NCI-H187 treated with DMSO at 0.1 percent for 48 hours (cell line): ENCODE measurements around the gene SLC25A22.

Experiments
- DNase-seq: peaks from one replicate; lab custom pipeline; 2025; lab: John Stamatoyannopoulos, UW

The SLC25A22 gene

DNA sequence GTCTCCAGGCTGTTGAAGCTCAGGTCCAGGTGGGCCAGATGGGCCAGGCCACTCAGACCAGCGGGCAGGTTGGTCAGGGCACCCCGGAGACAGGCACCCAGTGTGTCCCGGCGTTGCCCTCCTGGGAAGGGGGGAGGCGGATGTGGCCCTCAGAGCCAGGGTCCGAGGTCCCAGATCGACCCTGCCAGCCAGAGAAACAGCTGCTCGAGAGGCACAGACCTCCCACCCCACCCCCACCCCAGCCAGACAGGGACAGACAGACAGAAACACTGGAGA lies 5.3 kb upstream of the SLC25A22 start:
- DNase-seq = no peak

DNA sequence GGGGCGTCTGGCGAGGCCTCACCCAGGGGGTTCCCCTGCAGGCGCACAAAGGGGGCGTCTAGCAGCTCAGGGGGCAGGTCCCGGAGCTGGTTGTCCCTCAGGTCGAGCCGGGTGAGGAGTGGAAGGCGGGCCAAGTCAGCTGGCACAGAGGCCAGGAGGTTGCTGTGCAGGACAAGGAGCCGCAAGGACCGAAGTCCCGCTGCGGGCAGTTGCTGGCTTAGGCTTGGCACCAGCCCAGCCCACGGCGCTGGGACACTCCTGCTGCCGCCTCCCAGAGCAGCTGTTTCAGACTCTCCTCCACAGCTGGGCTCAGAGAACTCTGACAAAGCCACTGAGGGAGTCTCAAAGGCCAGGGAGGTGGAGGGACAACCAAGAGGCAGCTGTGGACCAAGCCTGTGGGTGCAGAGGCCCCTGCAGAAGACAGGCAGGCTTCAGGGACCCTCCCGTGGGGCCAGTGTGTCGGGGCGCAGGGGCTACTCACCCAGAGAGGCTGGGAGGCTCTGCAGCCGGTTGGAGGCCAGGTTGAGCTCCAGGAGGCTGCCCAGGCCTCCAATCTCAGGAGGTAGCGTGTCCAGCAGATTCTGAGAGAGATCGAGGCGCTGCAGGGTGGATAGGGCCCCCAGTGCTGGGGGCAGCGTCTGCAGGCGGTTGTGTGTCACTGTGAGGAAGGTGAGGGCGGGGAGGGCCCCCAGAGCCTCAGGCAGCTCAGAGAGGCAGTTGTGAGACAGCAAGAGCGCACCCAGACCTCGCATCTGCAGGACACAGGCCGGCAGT lies 4.8 kb upstream of the SLC25A22 start:
- no peak for DNase-seq

DNA sequence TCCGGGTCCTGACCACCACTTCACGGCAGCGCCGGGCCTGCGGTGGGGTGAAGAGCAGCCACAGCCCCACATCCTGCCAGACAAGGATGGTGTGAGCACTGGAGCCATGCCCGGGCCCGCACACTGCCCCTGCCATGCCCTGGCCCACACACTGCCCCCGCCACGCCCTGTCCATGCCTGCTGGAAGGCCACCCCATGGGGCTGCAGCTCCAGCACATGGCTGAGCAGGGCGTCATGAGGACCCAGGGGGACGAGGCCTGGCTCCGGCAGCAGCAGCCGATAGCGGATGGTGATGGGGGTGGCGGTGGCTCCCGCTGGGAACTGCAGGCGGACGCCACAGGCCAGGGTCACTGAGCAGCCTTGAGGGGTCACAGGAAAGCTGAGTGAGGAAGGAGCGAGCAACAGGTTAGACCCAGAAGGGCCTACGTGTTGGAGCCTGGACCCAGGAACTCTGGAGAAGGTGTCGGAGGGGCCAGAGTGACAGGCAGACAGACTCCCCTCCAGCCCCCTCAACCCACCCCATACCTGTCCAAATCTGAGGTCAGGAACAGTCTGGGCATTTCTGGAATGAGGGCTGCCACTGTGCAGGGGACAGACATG lies 4.0 kb upstream of the SLC25A22 start:
- no peak for DNase-seq

DNA sequence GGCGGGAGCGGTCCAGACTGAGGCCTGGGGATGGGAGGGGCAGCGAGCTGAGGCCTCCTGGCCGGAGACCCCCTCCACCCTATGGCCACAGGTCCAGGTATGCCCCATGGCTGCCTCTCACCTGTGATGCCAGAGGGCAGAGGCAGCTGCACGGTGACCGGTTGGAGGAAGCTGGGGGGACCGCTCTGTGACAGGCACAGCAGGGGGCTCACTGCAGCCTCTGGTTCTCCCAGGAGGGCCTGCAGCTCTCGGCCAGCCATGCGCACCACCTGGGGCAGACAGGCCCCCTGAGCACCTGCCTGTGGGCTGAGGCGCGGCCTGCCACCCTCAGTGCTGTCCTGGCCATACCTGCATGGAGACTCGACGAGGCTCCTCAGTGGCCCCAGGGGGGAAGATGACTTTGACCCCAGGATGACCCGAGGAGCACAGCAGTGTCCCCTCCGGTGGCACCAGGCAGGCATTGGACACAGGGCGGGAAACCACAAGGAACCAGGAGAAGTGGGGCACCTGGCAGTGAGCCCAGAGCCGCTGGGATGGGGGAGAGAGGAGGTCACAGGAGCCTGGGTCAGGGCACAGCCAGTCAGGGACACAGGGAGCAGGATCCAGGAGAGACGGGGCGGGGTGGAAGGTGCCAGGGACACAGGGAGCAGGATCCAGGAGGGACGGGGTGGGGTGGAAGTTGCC lies 3.2 kb upstream of the SLC25A22 start:
- no peak for DNase-seq

DNA sequence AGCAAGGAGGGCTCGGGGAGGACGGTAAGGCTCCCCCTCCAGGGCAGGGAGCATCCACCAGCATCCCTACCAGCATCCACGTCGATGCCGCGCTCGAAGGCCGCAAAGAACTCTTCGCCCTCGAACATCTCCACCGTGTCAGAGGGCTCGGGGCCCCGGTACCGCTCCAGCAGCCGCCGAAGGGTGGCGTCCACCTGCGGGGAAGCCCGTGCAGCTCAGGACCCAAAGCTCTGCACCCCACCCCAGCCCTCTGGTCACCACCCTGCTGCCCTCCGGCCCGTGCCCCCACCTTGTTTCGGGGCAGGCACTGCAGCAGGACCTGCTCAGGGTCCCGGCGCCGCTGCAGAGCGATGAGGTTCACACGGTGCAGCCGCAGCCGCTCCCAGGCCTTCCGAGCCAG lies 2.4 kb upstream of the SLC25A22 start:
- no peak for DNase-seq

DNA sequence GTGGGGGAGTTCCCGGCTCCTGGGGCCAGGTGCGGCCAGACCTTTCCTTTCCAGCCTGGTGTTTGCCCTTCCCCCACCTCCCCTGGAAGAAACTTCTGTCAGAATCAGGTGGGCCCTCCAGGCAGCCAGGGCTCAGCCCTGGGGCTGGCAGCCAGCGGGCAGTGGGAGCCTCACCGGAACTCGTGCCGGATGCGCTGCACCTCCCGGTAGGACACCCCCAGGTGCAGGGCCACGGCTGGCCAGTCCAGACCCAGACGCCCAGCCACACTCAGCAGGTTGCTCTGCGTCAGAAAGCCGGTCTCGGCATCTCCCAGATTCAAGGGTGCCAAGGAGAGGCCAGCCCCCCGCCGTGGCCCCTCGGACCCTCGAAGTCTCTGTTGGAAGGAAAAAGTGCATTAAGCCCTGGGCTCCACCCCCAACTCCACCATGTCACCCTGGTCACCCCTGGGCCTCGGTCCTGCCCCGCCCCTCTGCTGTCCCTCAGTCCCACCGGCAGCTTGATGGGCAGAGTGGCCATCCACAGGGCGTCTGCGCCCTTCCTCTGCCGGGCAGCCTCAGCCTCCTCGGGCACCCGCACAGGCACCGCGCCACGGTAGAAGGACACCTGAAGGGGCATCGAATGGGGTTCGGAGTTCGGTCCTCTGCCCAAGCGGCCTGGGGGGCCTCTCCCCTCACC lies 1.7 kb upstream of the SLC25A22 start:
- DNase-seq = no peak

DNA sequence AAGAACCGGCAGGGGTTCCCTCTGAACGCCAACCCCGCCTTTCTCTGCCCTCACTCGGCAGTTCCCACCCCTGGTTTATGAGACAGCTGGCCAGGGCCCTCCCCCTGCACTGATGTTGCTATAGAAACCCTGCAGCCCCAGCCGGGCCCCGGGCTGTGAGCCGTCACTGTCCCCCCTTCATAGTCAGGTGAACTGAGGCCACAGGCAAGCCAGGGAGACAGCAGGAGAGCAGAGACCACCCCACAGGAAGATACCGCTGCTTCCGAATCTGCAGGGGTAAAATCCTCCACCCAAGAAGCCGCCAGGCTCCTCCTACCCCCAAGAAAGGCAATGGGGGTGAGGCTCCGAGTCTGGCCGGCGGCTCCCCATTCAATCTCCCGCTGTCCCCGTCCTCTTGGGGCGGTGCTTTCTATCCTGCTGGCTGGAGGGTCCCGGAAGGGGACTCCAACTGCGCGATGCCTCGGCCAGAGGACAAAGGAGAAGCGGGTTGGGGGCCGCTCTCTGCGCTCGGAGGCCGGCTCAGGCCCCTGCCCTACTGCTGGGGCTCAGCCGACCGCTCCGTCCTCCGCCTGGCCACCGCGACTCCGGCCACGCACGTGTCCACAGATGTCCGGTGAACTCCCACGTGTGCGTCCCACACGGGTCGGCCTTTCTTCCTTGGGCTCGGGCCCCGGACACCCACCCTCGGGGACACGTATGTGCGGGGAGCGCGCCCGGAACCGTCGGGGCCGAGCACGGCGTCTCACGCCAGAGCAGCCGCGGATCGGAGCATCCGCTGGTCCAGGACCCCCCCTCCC lies 587 bp downstream of the SLC25A22 start:
- DNase-seq = peak; percentile 72

DNA sequence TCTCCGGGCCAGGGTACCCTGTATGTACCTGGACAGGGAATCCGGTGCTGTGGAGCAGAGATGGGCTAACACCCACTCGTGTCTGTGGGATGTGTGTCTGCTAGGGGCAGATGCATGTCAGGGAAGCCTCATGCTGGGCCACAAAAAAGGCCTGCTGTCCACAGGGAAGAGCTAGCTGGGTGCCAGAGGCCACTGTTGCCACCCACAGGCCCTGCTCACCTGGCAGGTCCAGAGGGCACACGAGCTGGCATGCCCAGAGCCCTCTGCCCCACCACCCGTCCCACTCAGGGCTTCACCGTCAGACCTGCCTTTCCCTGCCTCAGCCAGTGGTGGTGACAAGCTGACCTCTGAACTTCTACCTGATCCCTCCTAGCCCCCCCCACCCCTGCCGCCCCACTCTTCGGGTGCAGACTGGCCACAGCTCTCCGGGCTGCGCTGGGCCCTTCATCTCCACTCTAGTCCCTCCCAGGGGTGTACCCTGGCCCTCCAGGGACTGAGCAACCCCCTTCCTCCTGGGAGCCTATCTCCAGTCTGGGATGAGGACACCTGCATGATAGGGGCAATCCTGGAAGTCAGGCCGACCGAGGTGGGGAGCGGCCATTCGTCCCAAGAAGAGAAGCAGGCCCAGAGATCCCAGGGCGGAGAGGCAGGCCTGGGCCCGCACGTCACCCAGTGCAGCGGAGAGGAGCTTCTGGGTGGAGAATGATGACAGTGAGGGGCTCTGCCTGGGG lies 1.4 kb downstream of the SLC25A22 start:
- DNase-seq = no peak

DNA sequence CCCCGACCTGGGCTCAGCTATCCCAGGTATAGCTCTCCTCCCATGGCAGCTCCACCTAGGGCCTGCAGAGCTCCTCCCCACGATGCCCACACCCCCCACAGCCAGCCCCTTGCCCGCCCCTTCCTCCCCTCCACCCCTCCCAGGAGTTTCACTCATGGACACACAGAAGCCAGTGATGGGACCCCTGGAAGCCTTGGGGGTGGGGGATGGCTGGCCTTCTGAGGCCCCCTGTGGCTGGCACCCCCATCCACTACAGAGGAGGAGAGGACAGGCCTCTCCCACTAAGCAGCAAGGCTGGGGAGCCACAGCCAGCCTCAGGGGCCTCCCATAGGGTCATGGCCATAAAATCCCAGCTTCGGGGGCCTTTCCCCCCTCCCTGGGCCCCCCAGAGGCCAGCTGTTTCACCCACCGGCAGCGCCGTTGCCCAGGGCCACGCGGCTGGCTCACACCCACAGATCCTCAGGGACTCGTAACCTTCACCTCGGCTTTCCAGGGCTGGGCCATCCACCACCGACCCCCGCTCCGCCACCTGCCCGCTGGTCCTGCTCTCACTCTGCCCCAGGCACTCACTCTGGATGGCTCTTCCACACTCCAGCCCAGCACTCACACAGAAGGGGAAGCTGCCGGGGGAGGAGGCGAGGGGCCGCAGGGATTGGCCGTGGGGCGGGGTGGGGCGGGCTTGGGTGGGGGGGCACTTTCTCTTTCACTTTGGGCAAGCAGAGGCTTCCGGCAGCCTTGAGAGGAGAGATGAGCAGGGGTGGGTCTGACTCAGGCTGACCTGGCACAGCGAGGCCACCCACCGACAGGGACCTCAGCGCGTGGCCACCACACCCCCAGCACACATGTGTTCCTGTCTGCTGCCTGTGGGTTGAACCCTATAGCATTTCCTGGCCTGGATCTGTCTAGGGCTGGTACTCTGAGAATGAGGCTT lies 2.2 kb downstream of the SLC25A22 start:
- peak; percentile 83 for DNase-seq

DNA sequence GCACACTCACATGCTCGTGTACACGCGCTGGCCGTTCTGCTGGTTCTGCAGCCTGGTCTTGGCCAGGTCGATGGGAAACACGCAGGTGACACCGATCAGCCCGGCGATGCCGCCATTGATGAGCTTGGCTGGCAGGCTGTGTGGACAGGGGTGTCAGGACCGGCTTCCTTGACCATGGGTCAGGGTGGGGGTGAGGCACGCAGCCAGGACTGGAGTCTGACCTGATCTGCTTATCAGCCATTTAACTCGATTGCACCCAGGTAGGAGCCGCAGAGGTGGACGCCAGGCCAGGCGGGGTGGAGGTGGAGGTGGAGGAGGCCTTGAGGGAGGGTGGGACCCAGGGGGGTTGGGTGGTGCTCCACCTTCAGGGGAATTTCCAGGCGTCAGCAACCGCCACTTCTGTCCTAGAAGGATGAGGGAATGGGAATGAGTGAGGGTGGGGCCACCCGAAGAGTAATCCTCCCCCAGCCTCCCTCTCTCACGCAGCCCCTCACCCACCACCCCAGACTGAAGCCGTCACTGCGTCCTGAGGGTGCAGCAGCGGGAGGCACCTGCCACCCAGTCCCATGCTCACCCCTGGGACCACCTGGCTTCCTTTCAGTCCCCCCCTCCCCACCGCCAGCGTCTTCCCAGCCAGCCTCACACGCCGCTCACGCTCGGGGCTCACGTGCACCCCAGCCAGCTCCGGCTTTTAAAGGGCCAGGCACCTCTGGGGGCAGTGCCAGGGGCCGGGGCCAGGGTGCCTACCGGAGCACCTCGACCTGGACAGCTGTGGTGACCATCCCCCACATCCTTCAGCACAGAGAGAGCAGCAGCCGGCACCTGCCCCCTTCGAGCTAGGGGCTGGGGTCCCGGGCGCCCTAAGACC lies 3.1 kb downstream of the SLC25A22 start:
- DNase-seq = no peak

DNA sequence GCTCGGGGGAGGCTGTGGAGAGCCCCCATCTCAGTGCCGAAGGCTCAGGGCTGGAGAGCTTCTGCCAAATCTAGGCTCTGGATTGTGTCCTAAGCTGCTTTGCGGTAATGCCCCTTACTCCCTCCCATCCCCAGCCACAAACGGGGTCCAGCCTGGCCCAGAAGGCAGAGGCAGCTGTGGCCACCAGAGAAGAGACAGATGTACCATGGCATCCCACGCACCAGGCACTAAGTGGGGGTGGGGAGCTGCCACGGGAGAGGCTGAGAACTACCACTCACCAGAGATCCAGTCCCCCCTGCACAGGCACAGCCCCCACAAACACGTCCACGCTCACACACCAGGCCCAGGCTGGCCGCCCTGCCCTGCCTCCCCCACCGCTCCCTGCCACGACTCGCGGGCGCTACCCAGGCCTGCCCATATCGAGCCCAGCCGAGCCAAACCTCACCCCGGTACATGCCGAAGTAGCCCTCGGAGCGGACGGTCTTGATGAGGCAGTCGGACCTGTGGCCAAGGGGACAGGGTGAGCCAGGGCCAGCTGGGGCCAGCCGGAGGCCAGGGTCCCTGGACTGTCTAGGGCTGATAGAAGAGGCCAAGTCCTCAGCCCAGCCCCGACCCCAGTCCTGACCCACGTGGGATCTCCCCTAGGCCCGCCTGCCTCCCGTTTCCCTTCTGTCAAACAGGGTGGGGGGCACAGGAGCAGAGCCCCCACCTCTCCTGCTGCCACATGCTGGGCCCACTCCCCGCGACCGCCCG lies 3.9 kb downstream of the SLC25A22 start:
- DNase-seq = no peak

DNA sequence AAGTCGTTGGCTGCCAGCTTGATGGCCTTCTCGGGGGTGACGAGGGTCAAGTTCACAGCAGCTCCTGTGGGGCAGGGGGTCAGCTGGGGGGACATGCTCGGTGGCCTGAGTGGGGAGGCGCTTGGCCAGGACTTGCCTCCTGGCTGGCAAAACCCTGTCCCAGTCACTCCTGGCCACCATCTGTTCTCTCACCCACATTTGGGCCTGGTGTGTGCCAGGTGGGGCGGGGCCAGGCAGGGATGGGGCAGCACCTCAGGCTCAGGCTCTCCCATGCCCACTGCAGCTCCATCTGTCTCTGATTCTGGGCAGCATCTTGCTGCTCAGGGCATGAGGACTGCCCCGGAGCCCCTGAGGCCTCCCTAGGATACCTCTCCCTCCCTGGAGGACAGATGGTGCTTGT lies 4.5 kb downstream of the SLC25A22 start:
- no peak for DNase-seq

DNA sequence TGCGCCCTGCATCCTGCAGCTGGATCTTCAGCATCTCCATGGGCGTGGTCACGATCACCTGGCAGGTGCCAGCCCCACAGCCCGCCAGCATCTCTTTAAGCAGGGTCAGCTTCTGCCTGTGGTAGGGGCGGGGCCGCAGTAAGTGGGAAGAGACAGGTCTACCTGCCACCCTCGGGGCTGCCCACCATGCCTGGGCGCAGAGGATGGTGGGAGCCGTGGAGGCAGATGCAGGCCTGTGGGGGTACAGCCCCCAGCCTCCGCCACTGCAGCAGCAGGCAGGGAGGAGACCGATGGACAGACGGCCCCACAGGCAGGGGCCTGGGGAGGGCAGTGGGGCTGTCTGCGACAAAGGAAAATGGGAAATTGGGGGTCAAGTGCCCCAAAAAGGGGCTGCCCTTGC lies 5.2 kb downstream of the SLC25A22 start:
- no peak for DNase-seq

DNA sequence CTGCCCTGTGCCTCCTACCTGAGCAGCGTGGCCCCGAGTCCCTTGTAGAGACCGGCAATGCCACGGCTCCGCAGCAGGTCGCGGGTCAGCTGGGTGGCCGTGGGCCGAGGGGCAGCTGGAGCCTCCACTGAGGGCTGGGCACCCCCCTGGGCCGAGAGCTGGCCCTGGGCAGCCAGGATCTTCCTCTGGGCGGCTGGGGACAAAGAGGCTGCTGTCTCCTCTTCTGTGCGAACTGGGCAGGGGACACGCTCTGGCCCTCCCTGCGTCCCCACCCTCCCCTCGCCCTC lies 5.6 kb downstream of the SLC25A22 start:
- no peak for DNase-seq

DNA sequence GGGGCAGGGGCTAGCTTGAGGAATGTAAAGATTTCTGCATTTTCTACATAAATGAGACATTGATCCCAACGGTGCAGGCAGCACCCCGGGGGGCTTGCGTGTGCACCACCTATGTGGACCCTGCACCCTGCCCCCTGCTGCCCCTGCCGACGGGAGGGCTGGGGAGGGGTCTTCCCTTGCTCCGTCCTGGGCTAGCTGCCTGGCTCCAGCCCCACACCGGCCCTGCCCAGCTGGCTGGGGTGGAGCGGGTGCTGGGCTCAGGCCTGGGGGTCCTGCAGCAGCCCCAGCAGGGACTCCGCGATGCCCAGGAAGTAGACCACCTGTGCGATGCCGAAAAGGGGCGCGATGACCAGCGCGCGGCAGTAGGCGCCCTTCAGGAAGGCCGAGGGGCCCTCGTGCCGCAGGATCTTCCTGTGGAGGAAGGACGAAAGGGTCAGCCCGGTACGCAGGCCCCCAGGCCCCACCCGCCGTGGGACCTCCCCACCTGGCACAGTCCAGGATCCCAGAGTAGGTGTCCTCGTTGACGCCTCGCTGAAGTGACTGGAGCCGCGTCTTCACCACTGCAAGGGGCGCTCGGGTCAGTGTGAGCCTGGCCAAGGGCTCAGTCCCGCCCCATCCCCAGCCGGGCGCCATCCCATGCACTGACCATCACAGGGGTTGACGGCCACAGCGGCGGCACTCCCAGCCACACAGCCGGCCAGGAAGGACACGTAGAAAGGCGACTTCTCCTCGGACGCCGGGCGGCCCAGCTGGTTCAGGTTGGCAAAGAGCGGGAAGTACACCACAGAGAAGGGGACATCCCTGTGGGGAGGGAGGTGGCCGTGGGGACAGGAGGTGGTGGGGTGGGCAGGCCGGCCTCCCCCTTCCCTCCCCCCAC lies 6.2 kb downstream of the SLC25A22 start:
- no peak for DNase-seq

DNA sequence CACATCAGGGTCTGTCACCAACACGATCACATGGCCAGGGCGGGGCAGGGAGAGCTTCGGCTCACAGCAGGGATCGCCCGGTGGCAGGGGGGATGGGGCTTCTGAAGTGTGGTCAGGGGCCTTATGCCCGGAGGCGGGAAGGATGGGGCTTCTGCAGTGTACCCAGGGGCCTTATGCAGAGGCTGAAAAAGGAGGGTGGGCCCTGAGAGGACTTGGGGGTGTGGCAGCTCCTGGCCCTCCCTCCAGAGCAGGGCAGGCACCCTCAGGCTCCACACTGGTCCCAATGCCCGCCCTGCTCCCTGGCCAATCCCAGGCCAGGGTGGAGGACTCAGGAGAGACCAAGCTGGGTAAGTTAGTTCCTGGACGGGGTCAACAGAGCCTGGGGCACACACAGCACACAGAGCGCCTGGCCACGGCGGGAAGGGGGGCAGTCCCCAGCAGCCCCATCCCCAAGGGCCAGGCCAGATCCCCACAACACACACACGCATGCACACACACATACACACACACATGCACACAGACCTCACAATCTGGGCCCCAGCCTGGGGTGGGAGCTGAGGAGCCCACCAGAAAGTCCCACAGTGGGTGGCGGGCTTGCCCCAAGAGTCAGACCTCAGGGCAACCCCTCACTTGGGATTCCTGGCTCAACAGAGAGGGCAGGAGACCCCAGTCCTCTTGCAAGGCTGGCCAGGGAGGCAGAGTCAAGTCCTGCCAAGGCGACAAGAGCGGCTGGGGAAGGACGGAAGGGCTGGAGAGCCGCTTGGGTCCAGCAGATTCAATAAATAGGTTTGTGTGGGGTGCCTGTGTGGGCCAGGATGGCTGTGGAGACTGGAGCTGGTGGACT lies 7.1 kb downstream of the SLC25A22 start:
- no peak for DNase-seq

DNA sequence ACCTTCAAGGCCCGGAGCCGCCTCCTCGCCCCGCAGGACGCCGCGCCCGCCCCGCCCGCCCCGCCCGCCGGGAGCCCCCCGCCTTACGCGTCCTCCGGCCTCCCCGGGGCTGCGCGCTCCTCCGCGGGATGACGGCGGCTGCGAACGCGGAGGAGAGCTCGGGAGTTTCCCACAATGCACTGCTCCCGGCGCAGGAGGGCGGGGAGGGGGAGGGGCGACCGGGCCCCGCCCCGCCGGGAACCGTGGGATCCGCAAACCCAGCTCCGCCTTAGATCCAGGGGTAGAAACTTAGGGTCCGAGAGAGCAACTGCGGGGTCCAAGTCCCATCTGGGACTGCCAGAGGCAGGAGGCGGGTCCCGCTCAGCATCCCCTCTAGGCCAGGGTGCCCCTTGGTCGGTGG lies 8.1 kb downstream of the SLC25A22 start, which contains the start of gene CEND1:
TSS of gene CEND1 (minus strand) at position 148 of the 400 bp plus-strand sequence. CDS start 1,514 bp downstream, outside the sequence.
- DNase-seq = no peak
